ENCODE measurements around the gene NPAS3. TPM values are rescaled to one million over a fixed set of nuclear protein-coding genes. Genes with fewer than 3 reads are reported as not detected.

Gene NPAS3
- total RNA-seq, 2 experiments from 2014 or later: not detected

GRCh38 chr14:33480071-33480886 lies 541.6 kb downstream of the NPAS3 start:
- no peaks in the 10 kb centered on the region for H3K4me1 ChIP-seq (ENCODE audit: insufficient read depth, low read length, poor library complexity, severe bottlenecking)
- no peaks in the 10 kb centered on the region for H3K79me2 ChIP-seq (ENCODE audit: insufficient read depth, low read depth, low read length)
- H3K36me3 ChIP-seq (ENCODE audit: insufficient read depth, low read length): no peaks in the 10 kb centered on the region
- intact Hi-C loops (cut with micrococcal nuclease; ENCODE audit: unreplicated experiment): no loop called here
- CTCF ChIA-PET (ENCODE audit: unreplicated experiment): no interaction called here
- H3K27ac ChIP-seq (ENCODE audit: low read depth, low read length, poor library complexity, severe bottlenecking): no peak overlapping the region
- no peak for DNase-seq (ENCODE audit: low spot score)
- H3K9me3 ChIP-seq (ENCODE audit: low read length): no peaks in the 10 kb centered on the region
- no peak overlapping the region for H3K4me3 ChIP-seq (ENCODE audit: low read depth, low read length, poor library complexity, severe bottlenecking)
- no peaks in the 10 kb centered on the region for H3K9me2 ChIP-seq (ENCODE audit: insufficient read depth, low read length)
- POLR2A ChIA-PET: interaction anchor here (0.6 kb wide), 1 partner anchor 413 kb away, joined by 3 read pairs; no protein-coding TSS in a partner anchor
- no peak overlapping the region for H3K4me2 ChIP-seq (ENCODE audit: low read length)
- no peak overlapping the region for H2AFZ ChIP-seq (ENCODE audit: low read length)
- BruUV-seq (replicated peaks): no TSS peak
- TF ChIP-seq EZH2phosphoT487 (IDR thresholded peaks at IDR 0.05; ENCODE audit: borderline replicate concordance, low read depth, low read length) (no peak), CTCF (conservative IDR thresholded peaks at IDR 0.05; ENCODE audit: low read length) (no peak)
- H4K20me1 ChIP-seq (ENCODE audit: insufficient read depth, low read length): no peaks in the 10 kb centered on the region

GRCh38 chr14:33480887-33481184 lies 542.2 kb downstream of the NPAS3 start:
- Histone ChIP-seq H3K9me3 (ENCODE audit: low read length) (no peaks in the 10 kb centered on the region), H3K4me3 (ENCODE audit: low read depth, low read length, poor library complexity, severe bottlenecking) (no peak overlapping the region), H3K36me3 (ENCODE audit: insufficient read depth, low read length) (no peaks in the 10 kb centered on the region), H3K79me2 (ENCODE audit: insufficient read depth, low read depth, low read length) (no peaks in the 10 kb centered on the region), H2AFZ (ENCODE audit: low read length) (no peak overlapping the region), H3K9me2 (ENCODE audit: insufficient read depth, low read length) (no peaks in the 10 kb centered on the region), H3K4me1 (ENCODE audit: insufficient read depth, low read length, poor library complexity, severe bottlenecking) (no peaks in the 10 kb centered on the region), H3K27ac (ENCODE audit: low read depth, low read length, poor library complexity, severe bottlenecking) (no peak overlapping the region), H4K20me1 (ENCODE audit: insufficient read depth, low read length) (no peaks in the 10 kb centered on the region), H3K4me2 (ENCODE audit: low read length) (no peak overlapping the region)
- POLR2A ChIA-PET: no interaction called here
- TF ChIP-seq CTCF (conservative IDR thresholded peaks at IDR 0.05; ENCODE audit: low read length) (no peak), EZH2phosphoT487 (IDR thresholded peaks at IDR 0.05; ENCODE audit: borderline replicate concordance, low read depth, low read length) (no peak)
- no TSS peak for BruUV-seq (replicated peaks)
- intact Hi-C loops (cut with micrococcal nuclease; ENCODE audit: unreplicated experiment): no loop called here
- no peak for DNase-seq (ENCODE audit: low spot score)
- CTCF ChIA-PET (ENCODE audit: unreplicated experiment): no interaction called here

- H3K9me2 ChIP-seq (ENCODE audit: insufficient read depth, low read length): no peaks in the 10 kb centered on the region
- no peak for DNase-seq (ENCODE audit: low spot score)
- H3K36me3 ChIP-seq (ENCODE audit: insufficient read depth, low read length): no peaks in the 10 kb centered on the region
- no TSS peak for BruUV-seq (replicated peaks)
- ChIA-PET POLR2A (no interaction called here), CTCF (ENCODE audit: unreplicated experiment) (no interaction called here)
- no peaks in the 10 kb centered on the region for H3K79me2 ChIP-seq (ENCODE audit: insufficient read depth, low read depth, low read length)
- intact Hi-C loops (cut with micrococcal nuclease; ENCODE audit: unreplicated experiment): no loop called here
- TF ChIP-seq EZH2phosphoT487 (IDR thresholded peaks at IDR 0.05; ENCODE audit: borderline replicate concordance, low read depth, low read length) (no peak), CTCF (conservative IDR thresholded peaks at IDR 0.05; ENCODE audit: low read length) (no peak)
- H2AFZ ChIP-seq (ENCODE audit: low read length): no peak overlapping the region
- H3K4me1 ChIP-seq (ENCODE audit: insufficient read depth, low read length, poor library complexity, severe bottlenecking): no peaks in the 10 kb centered on the region
- no peaks in the 10 kb centered on the region for H4K20me1 ChIP-seq (ENCODE audit: insufficient read depth, low read length)
- H3K9me3 ChIP-seq (ENCODE audit: low read length): no peaks in the 10 kb centered on the region
- H3K27ac ChIP-seq (ENCODE audit: low read depth, low read length, poor library complexity, severe bottlenecking): no peak overlapping the region
- no peak overlapping the region for H3K4me3 ChIP-seq (ENCODE audit: low read depth, low read length, poor library complexity, severe bottlenecking)
- H3K4me2 ChIP-seq (ENCODE audit: low read length): no peak overlapping the region
Measured at GRCh38 chr14:33483110-33483509, 544.4 kb downstream of the NPAS3 start.
